H1 (cell line): ENCODE data around the gene PPP1R18. TPM values are rescaled to one million over a fixed set of nuclear protein-coding genes. Genes with fewer than 3 reads are reported as not detected.

ENCODE experiments used
- HDAC2 ChIP-seq, 2 experiments: fragments of 300-600 bp in 1 of 2; sonication (generic) in 1 of 2; IDR thresholded peaks; 2 replicates each; pipeline ENCODE4 v1.6.1; 2011 to 2012; ENCODE audit warnings: low read depth in 2 of 2, low read length in 2 of 2, mild to moderate bottlenecking in 2 of 2, moderate library complexity in 2 of 2, borderline replicate concordance in 1 of 2, inconsistent platforms in 1 of 2
- PHF8 ChIP-seq: fragments of 200-600 bp; sonication (generic); conservative IDR thresholded peaks from 2 replicates; pipeline ENCODE4 v1.7.1; 2012; ENCODE audit warnings: low read depth, mild to moderate bottlenecking, inconsistent platforms, low read length, moderate library complexity
- polyA plus RNA-seq, 7 experiments: library from polyadenylated mRNA; depleted of rRNA in 3 of 7; stranded (reverse) in 5 of 7; unstranded in 2 of 7; fragments of >200 nt in 5 of 7; fragments of 200-250 nt in 2 of 7; gene quantifications; 1 replicate in 5 of 7; 2 replicates in 1 of 7; 4 replicates in 1 of 7; pipeline versions ENCODE4 v1.2.1 to v1.2.3, GENCODE V29; 2011 to 2013; ENCODE audit warnings: missing spikeins in 2 of 7, mixed read lengths in 2 of 7
- total RNA-seq: library from RNA; stranded (reverse); fragmentation: NEBNext Ultra II Directional; extraction: Animal tissue kit (Norgen Biotek cat#: 25700); gene quantifications from 2 replicates; pipeline ENCODE4 v1.2.1, GENCODE V29; 2021
- TF ChIP-seq, protein P1 (sequence below): IDR thresholded peaks from 2 replicates; pipeline ENCODE4 v1.6.1; 2012; ENCODE audit warnings: inconsistent platforms
- TF ChIP-seq, protein P2 (sequence below): IDR thresholded peaks from 2 replicates; pipeline ENCODE4 v1.6.1; 2012; ENCODE audit warnings: inconsistent platforms

The PPP1R18 gene
- total and polyA plus RNA-seq, 2 of the 8 experiments (the other 6 are each of a cell fraction or from before 2014, with no cell fraction given) = 25.1 to 29.1 TPM

DNA sequence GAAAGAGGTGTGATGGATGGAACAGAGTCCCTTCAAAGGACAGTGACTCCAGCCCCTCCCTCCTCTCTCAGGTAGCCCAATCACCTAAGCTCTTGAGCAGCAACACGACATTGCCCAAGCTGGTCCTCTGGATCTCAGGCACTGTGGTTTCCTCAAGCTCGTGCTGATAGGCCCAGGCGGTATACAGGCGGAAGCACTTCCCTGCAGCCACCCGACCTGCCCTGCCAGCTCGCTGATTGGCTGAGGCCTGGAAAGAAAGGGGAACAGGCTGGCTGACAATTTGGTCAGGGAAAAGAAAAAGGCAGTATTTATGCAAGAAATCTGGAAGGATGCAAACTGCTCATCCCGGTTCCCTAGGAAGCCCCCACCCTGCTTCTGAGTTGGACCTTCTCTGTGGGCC, 29.9 kb downstream of the PPP1R18 start (continued):
- TF ChIP-seq HDAC2 (IDR thresholded peaks at IDR 0.05; ENCODE audit: borderline replicate concordance in 1 of 2, low read depth in 2 of 2, low read length in 2 of 2) (no peak), PHF8 (no peak)
- TF ChIP-seq, protein P1, sequence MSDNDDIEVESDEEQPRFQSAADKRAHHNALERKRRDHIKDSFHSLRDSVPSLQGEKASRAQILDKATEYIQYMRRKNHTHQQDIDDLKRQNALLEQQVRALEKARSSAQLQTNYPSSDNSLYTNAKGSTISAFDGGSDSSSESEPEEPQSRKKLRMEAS = no peak
- TF ChIP-seq, protein P2, sequence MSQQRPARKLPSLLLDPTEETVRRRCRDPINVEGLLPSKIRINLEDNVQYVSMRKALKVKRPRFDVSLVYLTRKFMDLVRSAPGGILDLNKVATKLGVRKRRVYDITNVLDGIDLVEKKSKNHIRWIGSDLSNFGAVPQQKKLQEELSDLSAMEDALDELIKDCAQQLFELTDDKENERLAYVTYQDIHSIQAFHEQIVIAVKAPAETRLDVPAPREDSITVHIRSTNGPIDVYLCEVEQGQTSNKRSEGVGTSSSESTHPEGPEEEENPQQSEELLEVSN = no peak
